Germinal center (tissue), 1 donor: ENCODE results near the gene APOL6.
A peak's percentile ranks its signal among the peaks of the same experiment; 100 is the strongest.
"Not testable (repeated sequence)": the region's sequence is repeated elsewhere in the genome, so short reads cannot be mapped to it uniquely, and the experiment has no call there.

Experiments
- DNase-seq: peaks from one replicate; pipeline ENCODE4 v3.0.0; 2012; ENCODE audit warnings: mixed read lengths, low spot score

APOL6 gene

DNA sequence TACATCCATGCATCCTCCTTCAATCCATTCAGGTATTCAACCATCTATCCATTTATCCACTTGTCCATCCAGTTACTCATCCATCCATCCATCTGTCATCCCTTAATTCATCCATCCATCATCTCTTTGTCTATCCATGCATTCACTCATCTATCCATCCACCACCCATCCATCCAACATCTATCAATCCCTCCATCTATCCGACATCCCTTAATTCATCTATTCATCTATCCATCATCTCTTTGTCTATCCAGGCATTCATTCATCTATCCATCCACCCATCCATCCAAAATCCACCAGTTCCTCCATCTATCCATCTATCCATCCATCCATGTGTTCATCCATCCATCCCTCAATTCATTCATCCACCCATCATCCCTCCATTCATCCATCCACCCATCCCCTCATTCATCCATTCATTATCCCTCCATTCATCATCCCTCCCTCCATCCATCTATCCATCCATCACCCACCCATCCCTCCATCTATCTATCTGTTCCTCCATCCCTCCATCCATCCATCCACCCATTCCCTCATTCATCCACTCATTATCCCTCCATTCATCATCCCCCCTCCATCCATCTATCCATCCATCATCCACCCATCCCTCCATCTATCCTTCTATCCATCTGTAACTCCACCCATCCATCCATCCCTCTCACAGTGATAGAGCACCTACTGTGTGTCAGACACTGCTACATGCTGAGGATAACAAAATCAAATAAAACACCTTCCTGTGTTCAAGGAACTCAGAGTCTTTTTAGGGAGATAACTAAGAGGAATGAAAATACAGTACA, 29.6 kb upstream of the APOL6 start:
- DNase-seq: no peak

GRCh38 chr22:35619336-35620094, 28.7 kb upstream of the APOL6 start:
- DNase-seq: no peak

GRCh38 chr22:35620624-35621251, 27.5 kb upstream of the APOL6 start:
- DNase-seq: no peak

- DNase-seq: no peak
Observed at GRCh38 chr22:35621451-35621850, 26.8 kb upstream of the APOL6 start.

DNA sequence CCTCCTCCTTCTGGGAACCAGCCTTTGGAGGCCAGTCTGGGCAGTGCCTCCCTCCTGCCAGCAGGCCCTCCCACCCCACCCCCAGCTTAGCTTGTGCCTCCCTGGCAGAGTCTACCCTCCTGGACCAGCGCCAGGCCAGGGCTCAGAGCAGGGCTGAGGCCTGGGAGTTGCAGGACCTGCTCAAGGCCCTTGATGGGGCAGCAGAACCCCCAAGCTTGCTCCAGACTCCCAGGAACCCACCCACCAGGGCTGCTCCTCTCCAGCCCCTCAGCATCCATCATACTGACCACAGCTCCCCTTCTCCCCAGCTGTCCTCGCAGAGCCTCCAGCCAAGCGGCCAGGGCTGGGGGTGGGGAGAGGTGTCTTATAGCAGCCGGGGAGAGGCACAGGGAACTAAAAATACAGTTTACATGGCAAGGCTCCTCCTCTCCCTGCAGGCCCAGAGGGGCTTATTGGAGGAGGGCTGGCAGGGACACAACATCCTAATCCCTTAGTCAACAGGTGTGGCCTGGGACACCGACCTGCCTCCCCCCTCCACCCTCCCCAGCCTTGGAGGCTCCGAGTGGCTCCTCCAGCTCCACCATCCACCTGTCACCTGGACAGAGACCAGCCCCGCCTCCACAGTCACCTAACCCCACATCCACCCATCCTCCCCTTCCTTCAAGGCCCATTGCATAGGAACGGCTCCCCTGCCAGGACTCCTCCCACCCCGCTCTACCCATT, 25.9 kb upstream of the APOL6 start:
- DNase-seq: no peak

DNA sequence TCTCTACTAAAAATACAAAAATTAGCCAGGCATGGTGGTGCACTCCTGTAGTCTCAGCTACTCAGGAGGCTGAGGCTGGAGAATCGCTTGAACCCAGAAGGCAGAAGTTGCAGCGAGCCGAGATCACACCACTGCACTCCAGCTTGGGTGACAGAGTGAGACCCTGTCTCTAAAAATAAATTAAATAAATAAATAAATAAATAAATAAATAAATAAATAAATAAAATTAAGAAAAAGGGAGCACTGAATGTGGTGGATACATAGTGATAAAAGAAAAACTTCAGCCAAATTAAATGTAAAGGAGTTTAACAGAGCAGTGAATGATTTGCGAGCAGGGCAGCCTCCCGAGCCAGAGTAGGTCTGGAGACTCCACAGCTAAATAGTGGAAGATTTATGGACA, 24.4 kb upstream of the APOL6 start:
- not testable (repeated sequence) for DNase-seq

GRCh38 chr22:35624547-35624946, 23.7 kb upstream of the APOL6 start:
- no peak for DNase-seq

- DNase-seq: no peak
Observed at GRCh38 chr22:35625763-35626432, 22.3 kb upstream of the APOL6 start.

- peak; percentile 33 for DNase-seq
Observed at GRCh38 chr22:35627267-35628041, 20.8 kb upstream of the APOL6 start.

DNA sequence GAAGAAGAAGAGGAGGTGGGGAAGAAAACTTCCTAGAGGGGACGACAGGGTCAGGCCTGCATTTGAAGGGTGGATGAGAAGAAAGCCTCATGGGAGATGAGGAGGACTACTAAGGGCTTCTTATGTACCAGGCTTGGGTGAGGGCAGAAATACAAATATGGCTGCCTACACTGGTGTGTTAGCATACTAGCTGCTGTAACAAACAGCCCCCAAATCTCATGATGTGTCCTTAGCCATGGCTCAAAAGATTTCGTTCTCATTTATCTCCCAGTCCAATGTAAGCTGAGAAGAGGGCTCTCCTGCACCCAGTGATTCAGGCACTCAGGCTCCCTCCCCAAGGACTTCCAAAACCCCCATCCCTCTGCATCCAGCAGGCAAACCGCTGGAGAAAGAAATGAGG, 19.5 kb upstream of the APOL6 start:
- no peak for DNase-seq

- DNase-seq: no peak
Observed at GRCh38 chr22:35629406-35630216, 18.6 kb upstream of the APOL6 start.

- no peak for DNase-seq
Observed at GRCh38 chr22:35630387-35630793, 17.9 kb upstream of the APOL6 start.

- no peak for DNase-seq
Observed at GRCh38 chr22:35630891-35631290, 17.4 kb upstream of the APOL6 start.

- peak; percentile 67 for DNase-seq
Observed at GRCh38 chr22:35631597-35631996, 16.6 kb upstream of the APOL6 start.

GRCh38 chr22:35632935-35633334, 15.3 kb upstream of the APOL6 start:
- no peak for DNase-seq

- DNase-seq: no peak
Observed at GRCh38 chr22:35633520-35633919, 14.7 kb upstream of the APOL6 start.

GRCh38 chr22:35634015-35634414, 14.2 kb upstream of the APOL6 start:
- no peak for DNase-seq

DNA sequence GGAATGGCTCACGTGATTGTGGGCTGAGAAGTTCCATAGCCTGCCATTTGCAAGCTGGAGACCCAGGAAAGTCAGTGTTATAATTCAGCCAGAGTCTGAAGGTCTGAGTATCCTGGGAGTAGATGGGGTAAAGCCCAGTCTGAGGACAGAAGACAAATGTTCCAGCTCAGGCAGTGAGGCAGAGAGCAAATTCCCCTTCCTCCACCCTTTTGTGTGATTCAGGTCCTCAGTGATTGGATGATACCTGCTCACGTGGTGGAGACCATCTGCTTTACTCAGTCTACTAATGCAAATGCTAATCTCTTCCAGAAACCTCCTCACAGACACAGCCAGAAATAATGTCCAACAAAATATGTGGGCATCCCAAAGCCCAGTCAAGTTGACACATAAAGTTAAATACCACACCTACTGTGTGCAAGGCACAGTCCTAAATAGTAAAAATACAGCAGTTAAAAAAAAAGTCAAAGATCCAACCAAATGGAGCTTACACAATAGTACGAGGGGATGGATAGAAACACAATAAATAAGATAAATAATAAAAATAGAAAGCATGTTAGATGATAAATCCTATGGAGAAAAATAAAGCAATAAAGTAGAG, 13.2 kb upstream of the APOL6 start:
- DNase-seq: peak; percentile 48

DNA sequence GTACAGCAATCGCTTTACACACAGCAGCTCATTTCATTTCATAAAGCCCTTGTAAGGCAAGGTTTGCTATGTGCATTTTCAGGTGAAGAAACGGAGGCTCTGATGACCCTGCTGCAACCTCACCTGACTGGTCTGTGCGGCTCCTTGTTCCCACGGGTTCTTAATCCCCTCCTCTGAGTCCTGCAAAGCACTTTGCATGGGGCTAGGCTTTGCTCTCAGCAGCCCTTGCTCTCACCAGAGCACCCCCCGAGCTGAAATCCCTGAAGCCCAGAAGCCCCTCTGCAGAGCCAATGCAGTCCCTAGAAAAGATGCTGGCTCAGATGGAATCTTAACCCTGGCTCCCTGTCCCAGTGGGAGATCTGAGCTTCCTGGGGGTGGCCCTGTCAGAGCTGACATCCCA, 11.0 kb upstream of the APOL6 start:
- no peak for DNase-seq

DNA sequence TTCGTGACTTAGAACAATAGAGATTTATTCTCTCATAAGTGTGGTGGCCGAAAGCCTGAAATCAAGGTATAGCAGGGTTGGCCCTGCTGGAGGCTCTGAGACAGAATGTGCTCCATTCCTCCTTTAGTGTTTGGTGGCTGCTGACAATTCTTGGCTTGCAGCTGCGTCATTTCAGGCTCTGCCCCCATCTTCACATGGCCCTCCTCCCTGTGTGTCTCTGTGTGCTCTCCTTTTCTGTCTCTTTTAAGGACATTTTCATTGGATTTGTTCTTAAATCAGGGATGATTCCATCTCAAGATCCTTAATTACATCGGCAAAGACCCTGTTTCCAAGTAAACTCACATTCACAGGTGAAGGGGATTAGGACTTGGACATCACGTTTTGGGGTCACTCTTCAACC, 10.2 kb upstream of the APOL6 start:
- DNase-seq: no peak
